ENCODE results near the gene AKAP4.

Gene AKAP4

DNA sequence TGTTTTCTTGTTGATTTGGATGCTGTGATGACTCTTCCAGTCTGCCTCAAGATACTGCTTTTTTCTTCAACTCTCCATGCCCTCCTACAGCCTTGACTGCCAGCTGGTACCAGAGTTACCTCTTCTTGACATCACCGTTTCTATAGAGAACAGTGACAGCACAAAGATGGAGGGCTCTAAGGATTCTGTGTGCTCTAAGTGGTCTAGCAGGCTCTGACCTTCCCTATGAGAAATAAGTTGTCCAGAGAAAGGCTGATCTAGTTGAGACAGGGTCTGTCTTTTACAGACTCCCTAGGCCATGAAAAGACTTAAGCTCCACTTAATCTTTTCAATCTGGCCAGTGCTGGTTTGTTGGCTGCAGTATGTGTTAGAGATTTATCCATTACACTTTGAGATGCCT lies at the start of gene AKAP4:
Gene AKAP4, minus strand, starts transcription at position 101 of the 400 bp plus-strand sequence. CDS start 118 bp downstream, outside the sequence.
- in situ Hi-C loops (cut with MboI; ENCODE audit: low pct_unique_long_range_greater_than_20kb, low sequenced_read_pairs): no loop called here
- DNase-seq: no peak

GRCh38 chrX:50211510-50211909 lies 10.7 kb upstream of the AKAP4 start:
- in situ Hi-C loops (cut with MboI; ENCODE audit: low pct_unique_long_range_greater_than_20kb, low sequenced_read_pairs): no loop called here
- DNase-seq: peak; percentile 50

DNA sequence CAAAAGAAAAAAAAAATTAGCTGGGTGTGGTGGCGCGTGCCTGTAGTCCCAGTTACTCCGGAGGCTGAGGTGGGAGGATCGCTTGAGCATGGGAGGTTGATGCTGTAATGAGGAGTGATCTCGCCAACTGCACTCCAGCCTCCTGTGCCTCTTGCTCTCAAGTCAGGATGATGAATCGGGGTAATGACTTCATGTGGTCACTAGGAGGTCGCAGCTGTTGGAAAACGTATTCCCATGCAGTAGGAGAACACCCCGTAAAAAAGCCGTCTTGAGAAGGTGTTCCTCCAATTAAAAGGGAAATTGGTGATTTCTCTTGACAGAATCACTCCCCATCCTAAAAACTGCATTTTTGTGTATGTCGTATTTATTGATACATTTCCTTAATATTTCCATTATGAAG lies 5.9 kb upstream of the AKAP4 start:
- in situ Hi-C loops (cut with MboI; ENCODE audit: low pct_unique_long_range_greater_than_20kb, low sequenced_read_pairs): no loop called here

GRCh38 chrX:50204364-50204899 lies 3.6 kb upstream of the AKAP4 start, which contains the start of gene CCNB3:
TSS of gene CCNB3 (plus strand) at chrX:50204765. CDS start at chrX:50285164, 80,399 bp downstream.
- peak; percentile 95 for DNase-seq
- in situ Hi-C loops (cut with MboI; ENCODE audit: low pct_unique_long_range_greater_than_20kb, low sequenced_read_pairs): no loop called here

More for the DNA sequence above, 5.9 kb upstream of the AKAP4 start:
- DNase-seq: peak; percentile 12

GRCh38 chrX:50202539-50202938 lies 1.7 kb upstream of the AKAP4 start:
- no peak for DNase-seq
- in situ Hi-C loops (cut with MboI; ENCODE audit: low pct_unique_long_range_greater_than_20kb, low sequenced_read_pairs): no loop called here

- peak; percentile 32 for DNase-seq
- in situ Hi-C loops (cut with MboI; ENCODE audit: low pct_unique_long_range_greater_than_20kb, low sequenced_read_pairs): no loop called here
Measured at GRCh38 chrX:50198348-50198747, 2.5 kb downstream of the AKAP4 start.

DNA sequence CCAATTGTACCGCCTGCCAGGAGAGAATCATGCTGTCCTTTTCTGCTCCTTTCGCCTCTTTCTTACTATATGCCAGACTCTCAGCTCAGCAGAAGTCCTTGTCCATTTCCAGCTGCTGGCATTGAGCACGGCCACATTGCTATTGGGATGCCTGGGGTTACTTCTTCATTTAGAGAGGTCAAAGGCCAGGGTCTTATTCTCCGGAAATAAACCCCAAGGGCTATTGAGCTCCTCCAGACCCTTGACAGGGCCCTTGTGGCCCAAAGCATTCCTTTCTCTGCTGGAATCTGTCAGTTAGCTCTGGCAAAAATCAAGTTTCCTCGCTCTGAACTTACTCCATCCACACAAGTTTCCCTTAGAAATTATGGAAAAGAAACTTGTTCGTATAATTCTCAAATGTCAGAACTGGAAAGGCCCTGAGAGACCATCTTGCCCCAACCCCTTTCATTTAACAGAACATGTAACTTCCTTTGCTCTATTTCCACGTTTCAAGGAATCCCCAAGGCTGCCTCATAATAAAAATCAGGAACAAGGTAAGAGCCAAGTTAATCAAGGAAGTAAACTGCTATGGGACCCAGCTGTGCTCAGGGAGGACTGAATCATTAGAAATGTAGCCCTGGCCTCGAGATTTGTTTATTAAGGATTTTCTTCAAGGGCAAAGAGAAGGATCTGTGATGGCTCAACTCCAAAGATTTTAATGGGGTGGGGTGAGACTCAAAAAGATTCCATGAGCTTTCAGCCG lies 11.8 kb downstream of the AKAP4 start:
- DNase-seq: no peak
- in situ Hi-C loops (cut with MboI; ENCODE audit: low pct_unique_long_range_greater_than_20kb, low sequenced_read_pairs): no loop called here

DNA sequence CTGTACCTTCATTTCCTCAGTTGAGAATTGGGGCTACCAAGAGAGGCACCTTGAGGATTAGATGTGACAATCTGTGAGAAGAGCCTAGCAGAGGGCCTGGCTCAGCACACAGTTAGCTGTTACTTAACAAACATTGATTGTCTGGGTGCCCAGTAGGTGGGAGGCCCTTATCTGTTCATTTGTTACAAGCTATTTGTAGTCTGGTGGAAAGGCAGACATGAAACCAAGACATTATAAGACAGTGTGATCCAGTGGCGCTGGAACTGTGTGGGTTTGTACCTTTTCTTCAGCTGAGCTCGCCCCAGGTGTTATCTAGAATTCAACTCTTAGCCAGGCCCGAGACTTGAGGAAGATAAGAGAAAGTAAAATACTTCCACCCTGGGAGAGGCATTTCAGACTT lies 16.9 kb downstream of the AKAP4 start:
- DNase-seq: no peak
- in situ Hi-C loops (cut with MboI; ENCODE audit: low pct_unique_long_range_greater_than_20kb, low sequenced_read_pairs): no loop called here

- in situ Hi-C loops (cut with MboI; ENCODE audit: low pct_unique_long_range_greater_than_20kb, low sequenced_read_pairs): no loop called here
- no peak for DNase-seq
Measured at GRCh38 chrX:50180073-50180940, 20.5 kb downstream of the AKAP4 start.

DNA sequence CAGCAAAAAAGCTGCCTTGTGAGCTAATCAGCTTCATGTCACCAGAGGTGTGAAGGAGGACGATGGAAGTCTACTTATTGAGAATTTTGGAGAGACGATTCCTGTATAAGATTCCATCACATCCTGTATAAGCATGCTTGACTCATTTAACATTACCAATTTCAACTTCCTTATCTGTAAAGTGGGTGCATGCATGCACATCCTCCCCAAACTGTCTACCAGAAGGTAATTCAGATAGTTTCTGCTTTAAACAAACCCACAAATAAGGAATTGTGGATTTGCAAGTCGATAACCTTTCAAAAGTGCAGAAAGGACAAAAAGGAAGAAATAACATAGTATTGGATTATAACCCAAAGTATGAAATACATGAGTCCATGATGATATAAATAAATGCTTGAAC lies 31.1 kb downstream of the AKAP4 start:
- in situ Hi-C loops (cut with MboI; ENCODE audit: low pct_unique_long_range_greater_than_20kb, low sequenced_read_pairs): no loop called here

GRCh38 chrX:50168241-50168687 lies 32.5 kb downstream of the AKAP4 start:
- in situ Hi-C loops (cut with MboI; ENCODE audit: low pct_unique_long_range_greater_than_20kb, low sequenced_read_pairs): no loop called here
- no peak for DNase-seq

More for the DNA sequence above, 31.1 kb downstream of the AKAP4 start:
- DNase-seq: no peak

GRCh38 chrX:50167366-50167765 lies 33.4 kb downstream of the AKAP4 start:
- in situ Hi-C loops (cut with MboI; ENCODE audit: low pct_unique_long_range_greater_than_20kb, low sequenced_read_pairs): no loop called here

GRCh38 chrX:50165727-50166126 lies 35.1 kb downstream of the AKAP4 start:
- DNase-seq: no peak
- in situ Hi-C loops (cut with MboI; ENCODE audit: low pct_unique_long_range_greater_than_20kb, low sequenced_read_pairs): no loop called here

More at GRCh38 chrX:50167366-50167765, 33.4 kb downstream of the AKAP4 start:
- DNase-seq: no peak

DNA sequence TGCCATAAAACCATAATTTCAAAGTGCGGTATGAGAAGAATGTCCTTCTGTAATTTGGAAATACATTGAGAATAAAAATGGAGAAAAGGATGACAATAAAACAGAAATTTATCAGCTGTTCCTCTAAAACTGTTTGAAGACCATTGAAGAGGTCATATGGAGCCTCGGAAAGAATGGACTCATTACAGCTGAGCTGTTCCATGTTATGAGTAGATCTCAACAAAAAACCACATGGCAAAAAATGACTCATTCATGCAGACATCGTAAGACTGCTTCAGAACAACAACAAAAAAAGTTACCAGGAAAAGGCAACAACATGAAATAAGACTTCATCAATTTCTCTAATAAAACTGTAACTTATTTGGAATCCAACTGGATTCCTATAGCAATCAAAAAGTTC lies 39.7 kb downstream of the AKAP4 start:
- in situ Hi-C loops (cut with MboI; ENCODE audit: low pct_unique_long_range_greater_than_20kb, low sequenced_read_pairs): no loop called here
- DNase-seq: no peak

- in situ Hi-C loops (cut with MboI; ENCODE audit: low pct_unique_long_range_greater_than_20kb, low sequenced_read_pairs): no loop called here
- peak; percentile 38 for DNase-seq
Measured at GRCh38 chrX:50158593-50158992, 42.2 kb downstream of the AKAP4 start.

GRCh38 chrX:50157545-50158135 lies 43.2 kb downstream of the AKAP4 start:
- DNase-seq: no peak
- in situ Hi-C loops (cut with MboI; ENCODE audit: low pct_unique_long_range_greater_than_20kb, low sequenced_read_pairs): no loop called here

DNA sequence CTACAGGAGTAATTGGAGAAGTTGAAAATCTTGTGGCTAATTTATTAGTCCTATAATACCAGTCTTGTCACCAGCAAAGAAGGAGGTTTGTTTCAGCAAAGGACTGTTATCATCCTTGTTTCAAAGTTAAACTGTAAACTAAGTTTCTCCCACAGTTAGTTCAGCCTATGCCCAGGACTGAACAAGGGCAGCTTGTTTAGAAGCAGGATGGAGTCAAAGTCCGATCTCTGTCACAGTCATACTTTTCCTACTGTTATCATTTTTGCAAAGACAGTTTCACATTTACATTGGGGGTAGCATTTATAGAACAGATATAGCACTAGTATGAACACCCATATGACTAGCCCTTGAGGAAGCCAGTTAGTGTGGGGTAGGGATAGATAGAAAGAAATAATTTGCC lies 46.4 kb downstream of the AKAP4 start:
- in situ Hi-C loops (cut with MboI; ENCODE audit: low pct_unique_long_range_greater_than_20kb, low sequenced_read_pairs): no loop called here
- no peak for DNase-seq

- in situ Hi-C loops (cut with MboI; ENCODE audit: low pct_unique_long_range_greater_than_20kb, low sequenced_read_pairs): no loop called here
- DNase-seq: no peak
Measured at GRCh38 chrX:50152456-50152855, 48.4 kb downstream of the AKAP4 start.

GRCh38 chrX:50147972-50148371 lies 52.8 kb downstream of the AKAP4 start:
- in situ Hi-C loops (cut with MboI; ENCODE audit: low pct_unique_long_range_greater_than_20kb, low sequenced_read_pairs): no loop called here
- no peak for DNase-seq
